Astrocyte (in vitro differentiated cells and primary cell): Measurements from ENCODE around the gene LUC7L3. TPM values are rescaled to one million over a fixed set of nuclear protein-coding genes. Genes with fewer than 3 reads are reported as not detected.

Experiments used
- DNase-seq: peaks from one replicate; pipeline ENCODE4 v3.0.0-alpha.2; 2010; ENCODE audit warnings: low read depth
- FAIRE-seq: peaks from 2 replicates; lab custom pipeline; 2011; peaks lifted over from hg19 to GRCh38; lab: Jason Lieb, UNC
- H2AFZ ChIP-seq: 2 replicates; pipeline ENCODE4 v1.6.0; 2012; ENCODE audit warnings: low read depth, low read length, inconsistent platforms
- H3K27ac ChIP-seq: 2 replicates; pipeline ENCODE4 v1.5.1; 2011; ENCODE audit warnings: low read depth, low read length, inconsistent platforms
- H3K27me3 ChIP-seq: 2 replicates; pipeline ENCODE4 v1.6.0; 2011; ENCODE audit warnings: low read length, inconsistent platforms; ENCODE audit not compliant: insufficient read depth
- H3K36me3 ChIP-seq: 2 replicates; pipeline ENCODE4 v1.5.1; 2011; ENCODE audit warnings: low read length, inconsistent platforms; ENCODE audit not compliant: insufficient read depth
- H3K4me1 ChIP-seq: 2 replicates; pipeline ENCODE4 v1.5.1; 2011; ENCODE audit warnings: low read length, inconsistent platforms; ENCODE audit not compliant: insufficient read depth
- H3K4me2 ChIP-seq: 2 replicates; pipeline ENCODE4 v1.6.0; 2012; ENCODE audit warnings: low read length, inconsistent platforms
- H3K4me3 ChIP-seq: 2 replicates; pipeline ENCODE4 v1.5.1; 2011; ENCODE audit warnings: low read depth, mild to moderate bottlenecking, low read length, inconsistent platforms; ENCODE audit not compliant: insufficient read depth
- H3K79me2 ChIP-seq: 2 replicates; pipeline ENCODE4 v1.6.0; 2012; ENCODE audit warnings: mild to moderate bottlenecking, low read length, inconsistent platforms; ENCODE audit not compliant: insufficient read depth
- H3K9ac ChIP-seq: 2 replicates; pipeline ENCODE4 v1.6.0; 2012; ENCODE audit warnings: mild to moderate bottlenecking, low read length, inconsistent platforms
- H3K9me3 ChIP-seq: 2 replicates; pipeline ENCODE4 v1.5.1; 2012; ENCODE audit warnings: low read depth, mild to moderate bottlenecking, low read length, inconsistent platforms; ENCODE audit not compliant: insufficient read depth
- H4K20me1 ChIP-seq: 2 replicates; pipeline ENCODE4 v1.6.0; 2012; ENCODE audit warnings: low read length, inconsistent platforms; ENCODE audit not compliant: insufficient read depth
- H3K27ac Mint-ChIP-seq: one replicate; pipeline ENCODE4 v1.8.0; 2021; ENCODE audit warnings: mild to moderate bottlenecking, mixed read lengths; ENCODE audit not compliant: unreplicated experiment
- H3K27me3 Mint-ChIP-seq: one replicate; pipeline ENCODE4 v1.8.0; 2021; ENCODE audit warnings: low read depth, mixed read lengths; ENCODE audit not compliant: unreplicated experiment
- H3K36me3 Mint-ChIP-seq: one replicate; pipeline ENCODE4 v1.8.0; 2021; ENCODE audit warnings: low read depth, mixed read lengths; ENCODE audit not compliant: unreplicated experiment
- H3K4me1 Mint-ChIP-seq: one replicate; pipeline ENCODE4 v1.8.0; 2021; ENCODE audit warnings: low read depth, mixed read lengths; ENCODE audit not compliant: unreplicated experiment
- H3K4me3 Mint-ChIP-seq: one replicate; pipeline ENCODE4 v1.8.0; 2021; ENCODE audit warnings: mild to moderate bottlenecking, moderate library complexity, mixed read lengths; ENCODE audit not compliant: unreplicated experiment
- H3K9me3 Mint-ChIP-seq: one replicate; pipeline ENCODE4 v1.8.0; 2021; ENCODE audit warnings: mild to moderate bottlenecking, mixed read lengths; ENCODE audit not compliant: unreplicated experiment
- EZH2 ChIP-seq: IDR thresholded peaks from 2 replicates; pipeline ENCODE4 v1.6.1; 2012; ENCODE audit warnings: mild to moderate bottlenecking, low read length, inconsistent platforms; ENCODE audit not compliant: insufficient read depth
- total RNA-seq: library from RNA; stranded (reverse); gene quantifications from 2 replicates; pipeline ENCODE4 v1.2.1, GENCODE V29; 2021
- TF ChIP-seq, protein P1 (sequence below): IDR thresholded peaks from 2 replicates; pipeline ENCODE4 v1.5.1; 2011; ENCODE audit warnings: low read depth, mild to moderate bottlenecking, inconsistent platforms, low read length, moderate library complexity; ENCODE audit not compliant: insufficient read depth

LUC7L3 gene
- total RNA-seq, 1 donor from 2014 or later = 93.0 TPM

DNA sequence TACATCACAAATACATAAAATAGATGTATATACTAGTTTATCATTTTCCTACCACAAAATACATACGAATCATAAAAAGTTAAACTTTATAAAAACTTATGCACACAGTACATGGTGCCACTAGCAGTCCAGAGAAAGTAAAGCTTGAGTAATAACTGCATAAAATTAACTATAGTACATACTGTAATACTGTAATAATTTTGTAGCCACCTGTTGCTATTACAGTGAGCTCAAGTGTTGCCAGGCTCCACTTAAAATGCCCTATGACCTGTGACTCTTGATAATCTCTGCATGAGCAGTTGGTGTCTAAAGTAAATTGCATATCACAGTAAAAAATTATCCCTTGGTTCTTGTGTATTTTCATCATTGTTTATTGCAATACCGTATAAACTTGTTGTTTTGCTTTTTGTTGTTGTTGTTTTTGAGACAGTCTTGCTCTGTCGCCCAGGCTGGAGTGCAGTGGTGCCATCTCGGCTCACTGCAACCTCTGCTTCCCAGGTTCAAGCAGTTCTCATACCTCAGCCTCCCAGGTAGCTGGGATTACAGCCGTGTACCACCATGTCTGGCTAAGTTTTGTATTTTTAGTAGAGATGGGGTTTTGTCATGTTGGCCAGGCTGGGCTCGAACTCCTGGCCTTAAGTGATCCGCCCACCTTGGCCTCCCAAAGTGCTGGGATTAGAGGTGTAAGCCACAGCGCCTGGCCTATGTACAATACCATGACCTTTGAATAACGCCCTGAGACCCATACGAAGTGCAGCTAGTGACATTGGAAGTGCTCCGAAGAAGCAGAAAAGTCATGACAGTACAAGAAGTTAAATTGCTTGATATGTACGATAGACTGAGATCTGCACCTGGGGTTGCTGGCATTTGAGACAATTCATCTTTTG lies 6.6 kb downstream of the LUC7L3 start:
- TF ChIP-seq, protein P1, sequence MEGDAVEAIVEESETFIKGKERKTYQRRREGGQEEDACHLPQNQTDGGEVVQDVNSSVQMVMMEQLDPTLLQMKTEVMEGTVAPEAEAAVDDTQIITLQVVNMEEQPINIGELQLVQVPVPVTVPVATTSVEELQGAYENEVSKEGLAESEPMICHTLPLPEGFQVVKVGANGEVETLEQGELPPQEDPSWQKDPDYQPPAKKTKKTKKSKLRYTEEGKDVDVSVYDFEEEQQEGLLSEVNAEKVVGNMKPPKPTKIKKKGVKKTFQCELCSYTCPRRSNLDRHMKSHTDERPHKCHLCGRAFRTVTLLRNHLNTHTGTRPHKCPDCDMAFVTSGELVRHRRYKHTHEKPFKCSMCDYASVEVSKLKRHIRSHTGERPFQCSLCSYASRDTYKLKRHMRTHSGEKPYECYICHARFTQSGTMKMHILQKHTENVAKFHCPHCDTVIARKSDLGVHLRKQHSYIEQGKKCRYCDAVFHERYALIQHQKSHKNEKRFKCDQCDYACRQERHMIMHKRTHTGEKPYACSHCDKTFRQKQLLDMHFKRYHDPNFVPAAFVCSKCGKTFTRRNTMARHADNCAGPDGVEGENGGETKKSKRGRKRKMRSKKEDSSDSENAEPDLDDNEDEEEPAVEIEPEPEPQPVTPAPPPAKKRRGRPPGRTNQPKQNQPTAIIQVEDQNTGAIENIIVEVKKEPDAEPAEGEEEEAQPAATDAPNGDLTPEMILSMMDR = no peak
- no peak for TF ChIP-seq EZH2
- Histone ChIP-seq H3K9me3 (no peaks in the 10 kb centered on the region), H3K4me3 (no peak overlapping the region), H3K4me1 (peaks cover 6% of the 10 kb centered on the region), H3K9ac (no peak overlapping the region), H4K20me1 (peaks cover 98% of the 10 kb centered on the region), H3K79me2 (peaks cover 99% of the 10 kb centered on the region), H2AFZ (no peak overlapping the region), H3K27me3 (no peaks in the 10 kb centered on the region), H3K4me2 (no peak overlapping the region), H3K27ac (no peak overlapping the region), H3K36me3 (no peaks in the 10 kb centered on the region)
- Mint-ChIP-seq H3K27ac (no peak overlapping the region), H3K9me3 (no peaks in the 10 kb centered on the region), H3K4me1 (peaks cover 29% of the 10 kb centered on the region), H3K36me3 (no peaks in the 10 kb centered on the region), H3K27me3 (no peaks in the 10 kb centered on the region), H3K4me3 (no peak overlapping the region)
- no peak for FAIRE-seq
- DNase-seq = no peak

DNA sequence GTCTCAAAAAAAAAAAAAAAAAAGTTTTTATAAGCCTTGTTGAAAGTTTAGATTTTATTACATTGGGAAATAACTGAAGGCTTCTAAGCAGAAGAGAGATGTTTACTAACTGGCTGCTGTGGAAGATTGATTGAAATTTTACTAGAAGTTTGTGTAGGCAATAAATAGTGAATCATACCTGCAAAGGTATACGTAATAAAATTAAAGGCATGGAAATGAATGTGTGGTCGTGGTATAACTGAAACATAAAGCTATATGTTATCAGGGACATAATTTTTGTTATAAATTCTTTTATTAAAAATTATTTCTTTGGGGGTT lies 8.7 kb downstream of the LUC7L3 start:
- H3K4me1 ChIP-seq = no peaks in the 10 kb centered on the region
- no peaks in the 10 kb centered on the region for H3K9me3 Mint-ChIP-seq

More for the DNA sequence above, 8.7 kb downstream of the LUC7L3 start:
- Mint-ChIP-seq H3K4me3 (no peak overlapping the region), H3K4me1 (peaks cover 23% of the 10 kb centered on the region), H3K27me3 (no peaks in the 10 kb centered on the region), H3K27ac (no peak overlapping the region), H3K36me3 (no peaks in the 10 kb centered on the region)
- peaks cover 99% of the 10 kb centered on the region for H3K79me2 ChIP-seq
- no peak for DNase-seq
- H3K4me2 ChIP-seq = no peak overlapping the region
- H3K27me3 ChIP-seq = no peaks in the 10 kb centered on the region
- no peak overlapping the region for H2AFZ ChIP-seq
- H3K27ac ChIP-seq = no peak overlapping the region
- no peak overlapping the region for H3K4me3 ChIP-seq
- no peak for FAIRE-seq
- no peaks in the 10 kb centered on the region for H3K9me3 ChIP-seq
- H3K36me3 ChIP-seq = no peaks in the 10 kb centered on the region
- H4K20me1 ChIP-seq = peaks cover 98% of the 10 kb centered on the region
- TF ChIP-seq EZH2 = no peak
- TF ChIP-seq, protein P1 = no peak
- H3K9ac ChIP-seq = no peak overlapping the region
